Mesothelial cell of epicardium (in vitro differentiated cells): ENCODE data around the gene DNAJC17. TPM values are rescaled to one million over a fixed set of nuclear protein-coding genes. Genes with fewer than 3 reads are reported as not detected.

Experiments
- DNase-seq, 2 experiments: peaks; one replicate each; pipeline ENCODE4 v3.0.0; 2021; ENCODE audit warnings: low spot score in 2 of 2; ENCODE audit not compliant: unreplicated experiment in 2 of 2
- H3K27ac Mint-ChIP-seq: 2 replicates; pipeline ENCODE4 v1.8.0; 2021; ENCODE audit warnings: mixed read lengths
- H3K27me3 Mint-ChIP-seq: 2 replicates; pipeline ENCODE4 v1.8.0; 2021; ENCODE audit warnings: low read depth, mixed read lengths
- H3K36me3 Mint-ChIP-seq: 2 replicates; pipeline ENCODE4 v1.8.0; 2021; ENCODE audit warnings: mixed read lengths
- H3K4me1 Mint-ChIP-seq: 2 replicates; pipeline ENCODE4 v1.8.0; 2021; ENCODE audit warnings: mixed read lengths
- H3K4me3 Mint-ChIP-seq: 2 replicates; pipeline ENCODE4 v1.8.0; 2021; ENCODE audit warnings: mild to moderate bottlenecking, moderate library complexity, mixed read lengths
- H3K9me3 Mint-ChIP-seq: 2 replicates; pipeline ENCODE4 v1.8.0; 2021; ENCODE audit warnings: mixed read lengths
- total RNA-seq: library from RNA; stranded (reverse); gene quantifications from 3 replicates; pipeline ENCODE4 v1.2.1, GENCODE V29; 2021
- TF ChIP-seq, protein P1 (sequence below): fragments of 200-600 bp; sonication (generic); IDR thresholded peaks from one replicate; pipeline ENCODE4 v1.5.0; 2021; ENCODE audit warnings: antibody characterized with exemption; ENCODE audit not compliant: unreplicated experiment

Gene DNAJC17
- total RNA-seq, 1 donor from 2014 or later = 41.2 TPM

- H3K36me3 Mint-ChIP-seq = peaks cover 7% of the 10 kb centered on the region
- DNase-seq = no peak
- no peaks in the 10 kb centered on the region for H3K4me1 Mint-ChIP-seq
- no peak overlapping the region for H3K4me3 Mint-ChIP-seq
- H3K9me3 Mint-ChIP-seq = no peaks in the 10 kb centered on the region
- H3K27ac Mint-ChIP-seq = no peak overlapping the region
- TF ChIP-seq, protein P1, sequence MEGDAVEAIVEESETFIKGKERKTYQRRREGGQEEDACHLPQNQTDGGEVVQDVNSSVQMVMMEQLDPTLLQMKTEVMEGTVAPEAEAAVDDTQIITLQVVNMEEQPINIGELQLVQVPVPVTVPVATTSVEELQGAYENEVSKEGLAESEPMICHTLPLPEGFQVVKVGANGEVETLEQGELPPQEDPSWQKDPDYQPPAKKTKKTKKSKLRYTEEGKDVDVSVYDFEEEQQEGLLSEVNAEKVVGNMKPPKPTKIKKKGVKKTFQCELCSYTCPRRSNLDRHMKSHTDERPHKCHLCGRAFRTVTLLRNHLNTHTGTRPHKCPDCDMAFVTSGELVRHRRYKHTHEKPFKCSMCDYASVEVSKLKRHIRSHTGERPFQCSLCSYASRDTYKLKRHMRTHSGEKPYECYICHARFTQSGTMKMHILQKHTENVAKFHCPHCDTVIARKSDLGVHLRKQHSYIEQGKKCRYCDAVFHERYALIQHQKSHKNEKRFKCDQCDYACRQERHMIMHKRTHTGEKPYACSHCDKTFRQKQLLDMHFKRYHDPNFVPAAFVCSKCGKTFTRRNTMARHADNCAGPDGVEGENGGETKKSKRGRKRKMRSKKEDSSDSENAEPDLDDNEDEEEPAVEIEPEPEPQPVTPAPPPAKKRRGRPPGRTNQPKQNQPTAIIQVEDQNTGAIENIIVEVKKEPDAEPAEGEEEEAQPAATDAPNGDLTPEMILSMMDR = no peak
- no peaks in the 10 kb centered on the region for H3K27me3 Mint-ChIP-seq
Observed at GRCh38 chr15:40739047-40739446, 68.2 kb downstream of the DNAJC17 start.

- Mint-ChIP-seq H3K27ac (no peak overlapping the region), H3K4me3 (no peak overlapping the region), H3K9me3 (no peaks in the 10 kb centered on the region), H3K27me3 (no peaks in the 10 kb centered on the region), H3K4me1 (no peaks in the 10 kb centered on the region), H3K36me3 (peaks cover 5% of the 10 kb centered on the region)
- TF ChIP-seq, protein P1 = no peak
- no peak for DNase-seq
Observed at GRCh38 chr15:40737048-40737447, 70.2 kb downstream of the DNAJC17 start.

DNA sequence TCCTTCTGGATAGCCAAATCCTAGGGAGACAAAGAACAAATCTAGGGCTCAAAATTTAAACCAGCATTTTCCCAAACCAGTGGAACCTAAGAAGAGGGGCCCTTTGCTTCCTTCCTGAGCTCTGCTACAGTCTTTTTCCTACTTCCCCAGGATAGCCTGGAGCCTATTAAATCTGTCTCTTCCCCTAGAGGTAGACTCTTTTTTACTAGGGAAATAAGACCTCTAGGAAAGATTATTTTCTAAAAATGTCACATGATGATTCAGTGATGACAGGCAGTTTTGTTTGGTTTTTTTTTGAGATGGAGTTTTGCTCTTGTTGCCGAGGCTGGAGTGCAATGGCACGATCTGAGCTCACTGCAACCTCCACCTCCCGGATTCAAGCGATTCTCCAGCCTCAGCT lies 70.7 kb downstream of the DNAJC17 start:
- H3K27me3 Mint-ChIP-seq = no peaks in the 10 kb centered on the region
- H3K4me3 Mint-ChIP-seq = no peak overlapping the region

GRCh38 chr15:40731034-40731433 lies 76.2 kb downstream of the DNAJC17 start:
- Mint-ChIP-seq H3K9me3 (no peaks in the 10 kb centered on the region), H3K4me3 (no peak overlapping the region), H3K27ac (no peak overlapping the region), H3K27me3 (no peaks in the 10 kb centered on the region), H3K4me1 (no peaks in the 10 kb centered on the region), H3K36me3 (peaks cover 19% of the 10 kb centered on the region)
- DNase-seq = no peak
- TF ChIP-seq, protein P1 = no peak

More for the DNA sequence above, 70.7 kb downstream of the DNAJC17 start:
- no peaks in the 10 kb centered on the region for H3K9me3 Mint-ChIP-seq
- DNase-seq = no peak
- H3K27ac Mint-ChIP-seq = no peak overlapping the region
- peaks cover 5% of the 10 kb centered on the region for H3K36me3 Mint-ChIP-seq
- TF ChIP-seq, protein P1 = no peak
- no peaks in the 10 kb centered on the region for H3K4me1 Mint-ChIP-seq

DNA sequence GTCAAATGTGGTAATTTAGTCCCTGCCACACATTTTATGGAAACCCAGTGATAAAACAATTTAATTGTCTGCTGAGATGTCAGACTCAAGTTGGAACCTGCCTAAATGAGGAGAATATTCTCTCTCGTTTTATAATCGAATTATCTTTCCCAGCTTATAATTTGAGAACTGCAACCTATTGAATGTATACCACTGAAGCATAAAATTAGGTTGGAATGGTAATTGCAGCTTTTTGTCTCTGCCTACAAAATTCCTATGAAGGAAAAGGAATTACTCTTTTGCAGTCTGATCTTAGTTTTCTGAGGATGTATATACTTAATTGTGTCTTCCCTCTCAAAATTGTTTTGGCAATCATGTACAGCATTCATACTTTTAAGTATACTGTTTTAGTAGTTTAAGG lies 83.4 kb downstream of the DNAJC17 start:
- no peak for DNase-seq
- Mint-ChIP-seq H3K27ac (no peak overlapping the region), H3K27me3 (no peaks in the 10 kb centered on the region), H3K9me3 (no peaks in the 10 kb centered on the region), H3K36me3 (no peaks in the 10 kb centered on the region), H3K4me3 (no peak overlapping the region), H3K4me1 (no peaks in the 10 kb centered on the region)
- TF ChIP-seq, protein P1 = no peak

DNA sequence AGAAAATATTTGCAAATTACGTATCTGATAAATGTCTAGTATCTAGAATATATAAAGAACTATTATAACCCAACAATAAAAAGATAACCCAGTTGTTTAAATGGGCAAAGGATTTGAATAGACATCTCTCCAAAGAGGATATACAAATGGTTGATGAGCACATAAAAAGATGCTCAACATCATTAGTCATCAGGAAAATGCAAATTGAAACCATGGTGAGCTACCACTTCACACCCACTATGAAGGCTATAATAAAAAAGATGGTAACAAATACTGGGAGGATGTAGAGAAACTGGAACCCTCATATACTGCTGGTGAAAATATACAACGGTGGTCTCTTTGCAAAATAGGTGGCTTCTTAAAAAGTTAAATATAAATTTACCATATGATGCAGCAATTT lies 84.3 kb downstream of the DNAJC17 start:
- Mint-ChIP-seq H3K36me3 (no peaks in the 10 kb centered on the region), H3K4me1 (no peaks in the 10 kb centered on the region), H3K27me3 (no peaks in the 10 kb centered on the region), H3K9me3 (no peaks in the 10 kb centered on the region), H3K4me3 (no peak overlapping the region), H3K27ac (no peak overlapping the region)
- TF ChIP-seq, protein P1 = no peak
- no peak for DNase-seq
